ENCODE data around the gene FLNB.

FLNB gene

DNA sequence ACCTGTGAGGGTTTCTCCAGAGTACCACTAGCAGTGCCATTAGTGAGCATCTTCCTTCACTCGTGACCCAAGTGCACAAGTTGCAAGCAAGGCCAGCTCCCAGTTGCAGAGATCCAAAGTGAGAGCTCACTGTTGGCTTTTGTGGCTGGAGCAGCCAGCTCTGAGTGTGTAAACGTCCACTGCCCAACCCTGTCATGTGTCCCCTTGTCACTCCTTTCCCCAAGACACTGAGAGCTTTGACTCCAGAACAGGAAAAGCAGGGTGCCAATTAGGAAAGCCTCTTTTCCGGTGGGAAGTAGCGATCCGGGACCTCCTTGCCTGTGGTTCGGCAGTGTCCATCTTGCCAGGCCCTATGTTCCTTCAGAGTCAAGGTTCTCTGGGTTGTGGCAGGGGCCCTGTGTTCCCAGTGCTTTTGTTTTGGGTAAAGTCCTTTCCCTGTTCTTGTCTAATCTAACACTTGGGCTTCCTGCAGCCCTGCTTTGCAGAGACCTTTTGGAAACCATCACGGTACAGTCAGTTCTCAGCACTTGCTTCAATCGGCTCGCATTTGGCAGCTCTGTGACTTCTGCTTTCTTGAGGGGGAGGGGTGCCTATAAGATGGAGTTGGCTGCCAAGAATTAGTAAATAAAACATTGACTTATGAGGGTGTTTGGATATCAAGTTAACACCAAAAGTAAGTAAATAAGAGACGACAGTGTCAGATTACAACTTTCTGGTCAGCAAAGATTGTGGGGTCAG, 112.0 kb downstream of the FLNB start:
- TF ChIP-seq, protein P1, sequence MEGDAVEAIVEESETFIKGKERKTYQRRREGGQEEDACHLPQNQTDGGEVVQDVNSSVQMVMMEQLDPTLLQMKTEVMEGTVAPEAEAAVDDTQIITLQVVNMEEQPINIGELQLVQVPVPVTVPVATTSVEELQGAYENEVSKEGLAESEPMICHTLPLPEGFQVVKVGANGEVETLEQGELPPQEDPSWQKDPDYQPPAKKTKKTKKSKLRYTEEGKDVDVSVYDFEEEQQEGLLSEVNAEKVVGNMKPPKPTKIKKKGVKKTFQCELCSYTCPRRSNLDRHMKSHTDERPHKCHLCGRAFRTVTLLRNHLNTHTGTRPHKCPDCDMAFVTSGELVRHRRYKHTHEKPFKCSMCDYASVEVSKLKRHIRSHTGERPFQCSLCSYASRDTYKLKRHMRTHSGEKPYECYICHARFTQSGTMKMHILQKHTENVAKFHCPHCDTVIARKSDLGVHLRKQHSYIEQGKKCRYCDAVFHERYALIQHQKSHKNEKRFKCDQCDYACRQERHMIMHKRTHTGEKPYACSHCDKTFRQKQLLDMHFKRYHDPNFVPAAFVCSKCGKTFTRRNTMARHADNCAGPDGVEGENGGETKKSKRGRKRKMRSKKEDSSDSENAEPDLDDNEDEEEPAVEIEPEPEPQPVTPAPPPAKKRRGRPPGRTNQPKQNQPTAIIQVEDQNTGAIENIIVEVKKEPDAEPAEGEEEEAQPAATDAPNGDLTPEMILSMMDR (IDR thresholded peaks at IDR 0.05; ENCODE audit: low read depth, low read length, missing control alignments) = no peak

DNA sequence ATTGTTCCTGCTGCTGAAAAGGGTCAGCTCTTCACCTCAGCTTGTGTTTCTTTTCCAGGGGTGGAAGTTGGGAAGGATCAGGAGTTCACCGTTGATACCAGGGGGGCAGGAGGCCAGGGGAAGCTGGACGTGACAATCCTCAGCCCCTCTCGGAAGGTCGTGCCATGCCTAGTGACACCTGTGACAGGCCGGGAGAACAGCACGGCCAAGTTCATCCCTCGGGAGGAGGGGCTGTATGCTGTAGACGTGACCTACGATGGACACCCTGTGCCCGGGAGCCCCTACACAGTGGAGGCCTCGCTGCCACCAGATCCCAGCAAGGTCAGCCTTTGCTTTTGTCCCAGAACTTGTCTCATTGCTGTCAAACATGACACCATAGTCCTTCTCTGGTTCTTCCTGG, 113.0 kb downstream of the FLNB start:
- TF ChIP-seq, protein P1 (IDR thresholded peaks at IDR 0.05; ENCODE audit: low read depth, low read length, missing control alignments) = no peak
- DNase-seq (ENCODE audit: extremely low read depth, low read depth) = no peak
- H3K4me3 ChIP-seq (replicated peaks; ENCODE audit: low read depth, low read length) = no peak overlapping the region

More for the DNA sequence above, 112.0 kb downstream of the FLNB start:
- H3K4me3 ChIP-seq (replicated peaks; ENCODE audit: low read depth, low read length) = no peak overlapping the region
- no peak for DNase-seq (ENCODE audit: extremely low read depth, low read depth)

DNA sequence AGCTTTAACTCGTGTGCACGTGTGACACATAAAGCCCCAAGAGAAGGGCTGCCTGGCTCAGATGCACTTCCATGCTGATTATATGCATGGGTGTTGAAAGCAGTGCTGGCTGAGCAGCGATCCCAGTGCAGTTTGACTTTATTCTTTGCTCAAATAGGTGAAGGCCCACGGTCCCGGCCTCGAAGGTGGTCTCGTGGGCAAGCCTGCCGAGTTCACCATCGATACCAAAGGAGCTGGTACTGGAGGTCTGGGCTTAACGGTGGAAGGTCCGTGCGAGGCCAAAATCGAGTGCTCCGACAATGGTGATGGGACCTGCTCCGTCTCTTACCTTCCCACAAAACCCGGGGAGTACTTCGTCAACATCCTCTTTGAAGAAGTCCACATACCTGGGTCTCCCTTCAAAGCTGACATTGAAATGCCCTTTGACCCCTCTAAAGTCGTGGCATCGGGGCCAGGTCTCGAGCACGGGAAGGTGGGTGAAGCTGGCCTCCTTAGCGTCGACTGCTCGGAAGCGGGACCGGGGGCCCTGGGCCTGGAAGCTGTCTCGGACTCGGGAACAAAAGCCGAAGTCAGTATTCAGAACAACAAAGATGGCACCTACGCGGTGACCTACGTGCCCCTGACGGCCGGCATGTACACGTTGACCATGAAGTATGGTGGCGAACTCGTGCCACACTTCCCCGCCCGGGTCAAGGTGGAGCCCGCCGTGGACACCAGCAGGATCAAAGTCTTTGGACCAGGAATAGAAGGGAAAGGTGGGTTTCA, 114.9 kb downstream of the FLNB start:
- TF ChIP-seq, protein P1 (IDR thresholded peaks at IDR 0.05; ENCODE audit: low read depth, low read length, missing control alignments) = no peak
- no peak for DNase-seq (ENCODE audit: extremely low read depth, low read depth)
- no peak overlapping the region for H3K4me3 ChIP-seq (replicated peaks; ENCODE audit: low read depth, low read length)

DNA sequence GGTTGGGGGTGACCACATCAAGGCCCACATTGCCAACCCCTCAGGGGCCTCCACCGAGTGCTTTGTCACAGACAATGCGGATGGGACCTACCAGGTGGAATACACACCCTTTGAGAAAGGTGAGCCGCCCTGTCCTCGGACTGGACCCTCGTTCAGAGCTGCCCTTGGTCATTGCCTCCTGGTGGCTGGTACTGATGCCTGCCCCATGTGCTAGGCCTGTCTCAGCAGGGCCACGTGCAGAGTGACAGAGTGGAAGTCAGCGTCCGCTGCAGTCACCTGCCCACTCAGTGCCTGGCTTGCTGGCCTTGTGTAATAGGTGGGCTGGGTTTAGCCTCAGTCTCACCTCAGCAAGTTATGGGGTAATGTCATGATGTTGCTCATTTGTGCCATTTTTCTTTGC, 116.2 kb downstream of the FLNB start:
- DNase-seq (ENCODE audit: extremely low read depth, low read depth) = no peak
- TF ChIP-seq, protein P1 (IDR thresholded peaks at IDR 0.05; ENCODE audit: low read depth, low read length, missing control alignments) = no peak
- H3K4me3 ChIP-seq (replicated peaks; ENCODE audit: low read depth, low read length) = no peak overlapping the region

DNA sequence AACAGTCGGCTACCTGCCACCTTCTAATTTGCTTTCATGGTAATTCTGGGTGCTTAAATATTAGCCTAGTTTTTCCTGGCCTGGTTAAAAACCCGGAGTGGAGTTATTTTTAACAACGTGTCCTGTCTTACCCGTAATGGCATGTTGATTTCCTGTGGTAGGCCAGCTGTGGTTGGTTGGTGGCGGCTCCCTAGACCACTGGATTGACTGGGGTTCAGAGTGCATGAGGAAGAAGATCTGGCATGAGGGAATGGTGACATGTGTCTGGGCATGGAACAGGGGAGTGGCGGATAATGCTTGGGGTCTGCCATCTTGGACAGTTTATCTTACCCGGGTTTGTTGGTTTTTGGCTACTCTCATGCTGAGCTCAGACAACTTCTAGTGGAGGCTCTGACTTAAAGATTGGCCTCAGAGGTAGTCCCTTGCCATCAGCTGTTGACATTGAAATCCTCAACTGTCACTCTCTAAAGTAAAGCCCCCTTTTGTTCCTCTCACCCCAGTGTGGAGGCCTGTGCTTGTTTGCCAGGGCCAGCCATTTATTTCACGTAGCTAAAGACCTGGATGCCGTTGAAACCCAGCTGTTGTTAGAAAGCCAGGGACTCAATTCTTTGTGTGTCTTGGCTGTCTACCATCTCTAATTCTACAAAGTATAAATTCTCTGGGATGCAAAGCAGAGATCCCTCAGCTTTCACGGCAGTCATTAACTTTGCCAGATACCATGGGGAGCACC, 121.0 kb downstream of the FLNB start:
- TF ChIP-seq, protein P1 (IDR thresholded peaks at IDR 0.05; ENCODE audit: low read depth, low read length, missing control alignments) = no peak
- DNase-seq (ENCODE audit: extremely low read depth, low read depth) = no peak

DNA sequence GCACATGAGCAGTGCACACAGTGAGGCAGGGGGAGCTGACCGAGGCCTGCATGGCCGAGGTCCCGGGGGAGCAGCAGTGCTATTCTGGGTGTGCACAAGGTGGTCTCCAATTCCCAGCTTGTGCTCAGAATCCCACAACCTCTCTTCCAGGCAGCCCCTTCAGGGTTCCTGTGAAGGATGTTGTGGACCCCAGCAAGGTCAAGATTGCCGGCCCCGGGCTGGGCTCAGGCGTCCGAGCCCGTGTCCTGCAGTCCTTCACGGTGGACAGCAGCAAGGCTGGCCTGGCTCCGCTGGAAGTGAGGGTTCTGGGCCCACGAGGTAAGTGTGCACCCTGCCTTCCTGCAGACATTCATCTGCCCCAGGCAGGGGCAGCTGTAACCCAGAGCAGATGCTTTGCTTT, 122.4 kb downstream of the FLNB start:
- DNase-seq (ENCODE audit: extremely low read depth, low read depth) = no peak
- no peak overlapping the region for H3K4me3 ChIP-seq (replicated peaks; ENCODE audit: low read depth, low read length)
- TF ChIP-seq, protein P1 (IDR thresholded peaks at IDR 0.05; ENCODE audit: low read depth, low read length, missing control alignments) = no peak

More for the DNA sequence above, 121.0 kb downstream of the FLNB start:
- no peak overlapping the region for H3K4me3 ChIP-seq (replicated peaks; ENCODE audit: low read depth, low read length)

Measured in HFF-Myc (cell line).